H1 (cell line): ENCODE data around the gene TRAP1. TPM values are rescaled to one million over a fixed set of nuclear protein-coding genes. Genes with fewer than 3 reads are reported as not detected.

Experiments used
- CTCF ChIA-PET: fragments of 300-600 bp; sonication (Branson Sonifier 250); formaldehyde crosslinking; loops from one replicate; lab custom pipeline; 2021; ENCODE audit not compliant: partially characterized antibody; lab: Charles Lee
- POLR2A ChIA-PET: fragments of 300-600 bp; sonication (Branson Sonifier 250); formaldehyde crosslinking; loops from one replicate; lab custom pipeline; 2021; ENCODE audit warnings: inconsistent platforms; ENCODE audit not compliant: partially characterized antibody; lab: Charles Lee
- DNase-seq, 2 experiments: peaks; one replicate each; pipeline versions ENCODE4 v3.0.0 to v3.0.0-alpha.2; 2010 to 2022; ENCODE audit warnings: low spot score in 2 of 2, low read depth in 1 of 2, mixed read lengths in 1 of 2
- FAIRE-seq: peaks from 2 replicates; lab custom pipeline; 2011; peaks lifted over from hg19 to GRCh38; lab: Jason Lieb, UNC
- H2AFZ ChIP-seq: 2 replicates; pipeline ENCODE4 v1.8.1; 2012; ENCODE audit warnings: low read length, inconsistent platforms
- H2AK5ac ChIP-seq: 2 replicates; pipeline ENCODE4 v1.6.1; 2013; ENCODE audit warnings: low read depth, low read length
- H2BK120ac ChIP-seq: replicated peaks from 2 replicates; pipeline ENCODE3; 2013; ENCODE audit warnings: low read depth, low read length, inconsistent platforms
- H2BK12ac ChIP-seq: 2 replicates; pipeline ENCODE4 v1.6.1; 2013; ENCODE audit warnings: low read depth, low read length
- H2BK15ac ChIP-seq: 2 replicates; pipeline ENCODE4 v1.6.1; 2013; ENCODE audit warnings: low read length
- H2BK20ac ChIP-seq: 2 replicates; pipeline ENCODE4 v1.6.1; 2013; ENCODE audit warnings: low read length
- H2BK5ac ChIP-seq: 2 replicates; pipeline ENCODE4 v1.6.1; 2013; ENCODE audit warnings: low read depth, low read length
- H3K14ac ChIP-seq: 2 replicates; pipeline ENCODE4 v1.6.1; 2013; ENCODE audit warnings: inconsistent platforms; ENCODE audit not compliant: insufficient read length
- H3K18ac ChIP-seq: 2 replicates; pipeline ENCODE4 v1.6.1; 2013; ENCODE audit warnings: low read length; ENCODE audit errors: extremely low read depth
- H3K23ac ChIP-seq: 2 replicates; pipeline ENCODE4 v1.6.1; 2013; ENCODE audit warnings: inconsistent platforms; ENCODE audit not compliant: insufficient read length
- H3K23me2 ChIP-seq: 2 replicates; pipeline ENCODE4 v1.6.1; 2013; ENCODE audit warnings: low read depth, low read length
- H3K27ac ChIP-seq: 2 replicates; pipeline ENCODE4 v1.6.1; 2011; ENCODE audit warnings: low read depth, low read length, inconsistent platforms
- H3K27me3 ChIP-seq, 4 experiments: replicated peaks in 1 of 4; 1 replicate in 1 of 4; 2 replicates in 3 of 4; pipeline versions ENCODE4 v1.6.1 to v1.8.1; 2011 to 2013; ENCODE audit warnings: low read length in 3 of 4, mild to moderate bottlenecking in 3 of 4, inconsistent platforms in 2 of 4, mixed read lengths in 2 of 4, moderate library complexity in 1 of 4; ENCODE audit not compliant: control insufficient read depth in 3 of 4, insufficient read depth in 3 of 4; ENCODE audit errors: extremely low read depth in 1 of 4
- H3K36me3 ChIP-seq, 4 experiments: 2 replicates each; pipeline versions ENCODE4 v1.6.1 to v1.8.1; 2011 to 2013; ENCODE audit warnings: mild to moderate bottlenecking in 4 of 4, low read length in 3 of 4, moderate library complexity in 2 of 4, control low read depth in 1 of 4, inconsistent platforms in 1 of 4; ENCODE audit not compliant: insufficient read depth in 4 of 4, control insufficient read depth in 2 of 4
- H3K4ac ChIP-seq: replicated peaks from 2 replicates; pipeline ENCODE3; 2013; ENCODE audit warnings: low read length, low read depth, mixed read lengths, inconsistent platforms; ENCODE audit not compliant: insufficient read length
- H3K4me1 ChIP-seq, 4 experiments: replicated peaks in 1 of 4; 1 replicate in 1 of 4; 2 replicates in 3 of 4; pipeline versions ENCODE4 v1.6.1 to v1.8.1; 2011 to 2013; ENCODE audit warnings: low read length in 3 of 4, inconsistent platforms in 2 of 4, mixed read lengths in 1 of 4; ENCODE audit not compliant: insufficient read depth in 4 of 4, control insufficient read depth in 3 of 4
- H3K4me2 ChIP-seq, 2 experiments: 2 replicates each; pipeline versions ENCODE4 v1.6.1 to v1.8.1; 2011 to 2013; ENCODE audit warnings: low read depth in 2 of 2, low read length in 2 of 2, control low read depth in 1 of 2, inconsistent platforms in 1 of 2, mild to moderate bottlenecking in 1 of 2; ENCODE audit not compliant: insufficient read depth in 1 of 2
- H3K4me3 ChIP-seq, 4 experiments: fragments of 200-600, 300-600 bp in 1 of 4; sonication (generic), shearing (Covaris generic), sonication (Bioruptor Twin) in 1 of 4; 2 replicates each; pipeline versions ENCODE4 v1.5.1 to v1.8.1; 2011 to 2016; ENCODE audit warnings: low read length in 4 of 4, low read depth in 3 of 4, control low read depth in 2 of 4, inconsistent platforms in 2 of 4, mild to moderate bottlenecking in 2 of 4, mixed read lengths in 1 of 4, moderate library complexity in 1 of 4; ENCODE audit not compliant: insufficient read depth in 2 of 4; ENCODE audit errors: extremely low read depth in 1 of 4
- H3K56ac ChIP-seq: replicated peaks from 2 replicates; pipeline ENCODE3; 2013; ENCODE audit warnings: low read depth, mild to moderate bottlenecking, mixed read lengths, low read length, inconsistent platforms; ENCODE audit not compliant: insufficient read length
- H3K79me1 ChIP-seq: 2 replicates; pipeline ENCODE4 v1.6.1; 2013; ENCODE audit warnings: low read depth, low read length, control low read depth
- H3K79me2 ChIP-seq, 2 experiments: 2 replicates each; pipeline versions ENCODE4 v1.6.1 to v1.8.1; 2012 to 2013; ENCODE audit warnings: low read length in 2 of 2, mild to moderate bottlenecking in 2 of 2, inconsistent platforms in 1 of 2; ENCODE audit not compliant: insufficient read depth in 2 of 2, control insufficient read depth in 1 of 2
- H3K9ac ChIP-seq, 4 experiments: replicated peaks in 1 of 4; 1 replicate in 1 of 4; 2 replicates in 3 of 4; pipeline versions ENCODE4 v1.6.1 to v1.8.1; 2011 to 2013; ENCODE audit warnings: low read depth in 3 of 4, low read length in 3 of 4, control low read depth in 2 of 4, mild to moderate bottlenecking in 2 of 4, moderate library complexity in 2 of 4, inconsistent platforms in 1 of 4; ENCODE audit errors: extremely low read depth in 1 of 4
- H3K9me3 ChIP-seq, 2 experiments: 2 replicates each; pipeline versions ENCODE4 v1.6.1 to v1.8.1; 2012 to 2013; ENCODE audit warnings: mild to moderate bottlenecking in 2 of 2, moderate library complexity in 2 of 2, control low read depth in 1 of 2, inconsistent platforms in 1 of 2, low read depth in 1 of 2, low read length in 1 of 2, mixed read lengths in 1 of 2; ENCODE audit not compliant: insufficient read depth in 2 of 2
- H4K20me1 ChIP-seq, 2 experiments: replicated peaks in 1 of 2; 2 replicates each; pipeline versions ENCODE3 to v1.8.1; 2011 to 2013; ENCODE audit warnings: inconsistent platforms in 2 of 2, low read length in 2 of 2, mild to moderate bottlenecking in 1 of 2; ENCODE audit not compliant: insufficient read depth in 2 of 2, control insufficient read depth in 1 of 2
- H4K5ac ChIP-seq: 2 replicates; pipeline ENCODE4 v1.6.1; 2013; ENCODE audit warnings: low read length, low read depth, mixed read lengths, inconsistent platforms; ENCODE audit not compliant: insufficient read length
- H4K8ac ChIP-seq: 2 replicates; pipeline ENCODE4 v1.8.0; 2013; ENCODE audit warnings: mild to moderate bottlenecking, moderate library complexity, low read length, inconsistent platforms; ENCODE audit not compliant: insufficient read depth; ENCODE audit errors: extremely low read depth
- H4K91ac ChIP-seq: replicated peaks from 2 replicates; pipeline ENCODE3; 2013; ENCODE audit warnings: low read length, mixed read lengths, inconsistent platforms; ENCODE audit not compliant: insufficient read length
- FOSL1 ChIP-seq: IDR thresholded peaks from 2 replicates; pipeline ENCODE4 v1.6.1; 2011; ENCODE audit warnings: mild to moderate bottlenecking, low read depth, low read length, moderate library complexity; ENCODE audit not compliant: insufficient read depth
- HDAC6 ChIP-seq: IDR thresholded peaks from one replicate; pipeline ENCODE4 v1.7.1; 2012; ENCODE audit warnings: low read depth, mild to moderate bottlenecking, inconsistent platforms, low read length, moderate library complexity
- MAFK ChIP-seq: IDR thresholded peaks from 2 replicates; pipeline ENCODE4 v1.6.1; 2012; ENCODE audit warnings: low read depth, mild to moderate bottlenecking, improper control_type of control experiment, low read length
- NANOG ChIP-seq: IDR thresholded peaks from 2 replicates; pipeline ENCODE4 v1.6.1; 2011; ENCODE audit warnings: low read length, low read depth, mild to moderate bottlenecking, inconsistent platforms; ENCODE audit not compliant: insufficient read depth, poor library complexity, severe bottlenecking
- SIN3A ChIP-seq, 2 experiments: IDR thresholded peaks in 1 of 2; conservative IDR thresholded peaks in 1 of 2; 2 replicates each; pipeline ENCODE4 v1.6.1; 2011 to 2012; ENCODE audit warnings: low read length in 2 of 2, improper control_type of control experiment in 1 of 2, low read depth in 1 of 2, mild to moderate bottlenecking in 1 of 2
- SIX5 ChIP-seq: IDR thresholded peaks from 2 replicates; pipeline ENCODE4 v1.6.1; 2011; ENCODE audit warnings: mild to moderate bottlenecking, low read depth, low read length
- TAF1 ChIP-seq: IDR thresholded peaks from 2 replicates; pipeline ENCODE4 v1.6.1; 2011; ENCODE audit warnings: mild to moderate bottlenecking, low read depth, low read length
- YY1 ChIP-seq: IDR thresholded peaks from 2 replicates; pipeline ENCODE4 v1.6.1; 2011; ENCODE audit warnings: low read depth, mild to moderate bottlenecking, low read length
- WGBS, 2 experiments: shearing (Covaris generic) in 1 of 2; methylation state at CpG; one replicate each; pipeline versions ENCODE4 v1.1.6 to v1.1.7; 2013 to 2015; ENCODE audit warnings: low lambda C conversion rate in 2 of 2, mixed read lengths in 2 of 2, inconsistent platforms in 1 of 2, low coverage in 1 of 2, missing lambda C conversion rate in 1 of 2; ENCODE audit not compliant: insufficient replicate concordance in 2 of 2, insufficient coverage in 1 of 2, insufficient read length in 1 of 2; ENCODE audit errors: extremely low coverage in 1 of 2, missing lambda C conversion rate in 1 of 2; 5-methylcytosine and 5-hydroxymethylcytosine counted together
- polyA plus RNA-seq, 7 experiments: library from polyadenylated mRNA; depleted of rRNA in 3 of 7; stranded (reverse) in 5 of 7; unstranded in 2 of 7; fragments of >200 nt in 5 of 7; fragments of 200-250 nt in 2 of 7; gene quantifications; 1 replicate in 5 of 7; 2 replicates in 1 of 7; 4 replicates in 1 of 7; pipeline versions ENCODE4 v1.2.1 to v1.2.3, GENCODE V29; 2011 to 2013; ENCODE audit warnings: missing spikeins in 2 of 7, mixed read lengths in 2 of 7
- total RNA-seq: library from RNA; stranded (reverse); fragmentation: NEBNext Ultra II Directional; extraction: Animal tissue kit (Norgen Biotek cat#: 25700); gene quantifications from 2 replicates; pipeline ENCODE4 v1.2.1, GENCODE V29; 2021
- TF ChIP-seq, protein P1 (sequence below): IDR thresholded peaks from 2 replicates; pipeline ENCODE4 v1.6.1; 2012; ENCODE audit warnings: low read length, inconsistent platforms
- TF ChIP-seq, protein P2 (sequence below): IDR thresholded peaks from 2 replicates; pipeline ENCODE4 v1.6.1; 2011; ENCODE audit warnings: low read depth, mild to moderate bottlenecking, low read length; ENCODE audit not compliant: insufficient read depth

The TRAP1 gene
- total and polyA plus RNA-seq, 2 of the 8 experiments (the other 6 are each of a cell fraction or from before 2014, with no cell fraction given) = 215 to 283 TPM

DNA sequence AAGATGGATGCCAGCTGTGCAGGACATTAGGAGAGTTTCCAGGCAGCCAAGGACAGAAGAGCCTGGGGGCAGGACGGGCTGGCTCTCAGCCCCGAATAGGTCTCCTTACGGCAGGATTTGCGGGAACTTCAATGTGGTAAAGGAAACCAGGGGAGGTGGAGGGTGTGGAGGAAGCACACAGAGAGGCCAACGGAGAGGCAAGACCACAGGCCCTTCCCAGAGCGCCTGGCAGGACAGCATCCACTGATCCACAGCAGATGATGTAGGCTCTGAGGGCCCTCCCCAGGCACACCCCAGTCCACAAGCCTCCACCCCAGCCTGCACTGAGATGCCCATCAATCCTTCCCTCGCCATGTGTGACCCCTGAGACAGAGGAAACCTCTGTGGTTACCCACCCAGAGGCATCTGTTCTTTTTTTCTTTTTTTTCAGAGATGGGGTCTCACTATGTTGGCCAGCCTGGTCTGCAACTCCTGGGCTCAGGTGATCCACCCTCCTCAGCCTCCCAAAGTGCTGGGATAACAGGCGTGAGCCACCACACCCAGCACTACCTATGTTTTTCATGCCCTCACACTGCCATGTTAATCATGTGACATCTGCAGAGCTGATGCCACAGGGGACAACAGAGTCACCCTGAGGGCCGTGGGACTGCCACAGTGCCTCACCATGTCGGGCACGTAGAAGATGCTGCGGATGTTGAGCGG is 43.5 kb downstream of the TRAP1 start:
- Histone ChIP-seq H3K4me1 (no peaks in the 10 kb centered on the region), H3K4ac (no peak overlapping the region), H3K23ac (no peak overlapping the region), H3K27ac (no peak overlapping the region), H2AK5ac (no peak overlapping the region), H2AFZ (no peak overlapping the region), H3K79me2 (no peaks in the 10 kb centered on the region), H3K9ac (no peak overlapping the region), H3K9me3 (no peaks in the 10 kb centered on the region), H2BK12ac (no peak overlapping the region), H2BK20ac (no peak overlapping the region), H3K79me1 (no peaks in the 10 kb centered on the region; the same call in 1 of the 2 replicates), H3K36me3 (peaks cover 26 to 60% (median 57%) of the 10 kb centered on the region in 4 experiments), H3K27me3 (no peaks in the 10 kb centered on the region), H2BK15ac (no peak overlapping the region), H4K5ac (no peak overlapping the region), H2BK5ac (no peak overlapping the region), H4K20me1 (peaks cover 4 to 14% of the 10 kb centered on the region in 2 experiments), H3K23me2 (no peaks in the 10 kb centered on the region), H3K18ac (no peak overlapping the region), H4K91ac (no peak overlapping the region), H3K4me2 (no peak overlapping the region), H4K8ac (peak overlapping the region; percentile 71; the same call in 1 of the 2 replicates), H3K4me3 (no peak overlapping the region), H3K14ac (no peak overlapping the region), H3K56ac (no peak overlapping the region), H2BK120ac (no peak overlapping the region)
- ChIA-PET CTCF (interaction anchor here (0.7 to 3.6 kb wide), 11 partner anchors 9 to 206 kb away, joined by 3 to 17 read pairs (median 4); no protein-coding TSS in a partner anchor), POLR2A (interaction anchor here (0.6 to 1.2 kb wide), 2 partner anchors 11 to 18 kb away, joined by 3 to 4 read pairs; no protein-coding TSS in a partner anchor)
- FAIRE-seq = no peak
- DNase-seq = no peak
- WGBS, 2 experiments = 97% methylated on average over 12 of the region's 13 CpGs; no CpG with 5 or more reads in 1 of the 2 experiments
- TF ChIP-seq MAFK = no peak
- TF ChIP-seq, protein P1, sequence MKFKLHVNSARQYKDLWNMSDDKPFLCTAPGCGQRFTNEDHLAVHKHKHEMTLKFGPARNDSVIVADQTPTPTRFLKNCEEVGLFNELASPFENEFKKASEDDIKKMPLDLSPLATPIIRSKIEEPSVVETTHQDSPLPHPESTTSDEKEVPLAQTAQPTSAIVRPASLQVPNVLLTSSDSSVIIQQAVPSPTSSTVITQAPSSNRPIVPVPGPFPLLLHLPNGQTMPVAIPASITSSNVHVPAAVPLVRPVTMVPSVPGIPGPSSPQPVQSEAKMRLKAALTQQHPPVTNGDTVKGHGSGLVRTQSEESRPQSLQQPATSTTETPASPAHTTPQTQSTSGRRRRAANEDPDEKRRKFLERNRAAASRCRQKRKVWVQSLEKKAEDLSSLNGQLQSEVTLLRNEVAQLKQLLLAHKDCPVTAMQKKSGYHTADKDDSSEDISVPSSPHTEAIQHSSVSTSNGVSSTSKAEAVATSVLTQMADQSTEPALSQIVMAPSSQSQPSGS = no peak
- TF ChIP-seq SIX5 = no peak
- no peak for TF ChIP-seq HDAC6
- TF ChIP-seq, protein P2, sequence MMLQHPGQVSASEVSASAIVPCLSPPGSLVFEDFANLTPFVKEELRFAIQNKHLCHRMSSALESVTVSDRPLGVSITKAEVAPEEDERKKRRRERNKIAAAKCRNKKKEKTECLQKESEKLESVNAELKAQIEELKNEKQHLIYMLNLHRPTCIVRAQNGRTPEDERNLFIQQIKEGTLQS = no peak
- no peak for TF ChIP-seq SIN3A (conservative IDR thresholded peaks at IDR 0.05 in 1 of 2, IDR thresholded peaks at IDR 0.05 in 1 of 2; ENCODE audit: low read depth in 1 of 2, low read length in 2 of 2)
- TF ChIP-seq FOSL1 = no peak
- no peak for TF ChIP-seq YY1
- TF ChIP-seq NANOG = no peak
- TF ChIP-seq TAF1 = no peak
